Gastrocnemius medialis (tissue), 4 donors: ENCODE measurements around the gene FABP7.

Experiments
- POLR2A ChIP-seq, 2 donors: fragments of 450-650 bp; IDR thresholded peaks; one replicate each; pipeline ENCODE4 v1.6.1; 2017; ENCODE audit warnings: antibody characterized with exemption in 2 of 2, mild to moderate bottlenecking in 2 of 2, moderate library complexity in 2 of 2
- TF ChIP-seq, protein P1 (sequence below), 5 experiments: fragments of 450-650 bp in 3 of 5; fragments of 200-600 bp in 2 of 5; sonication (generic) in 2 of 5; IDR thresholded peaks in 4 of 5; conservative IDR thresholded peaks in 1 of 5; 1 replicate in 4 of 5; 2 replicates in 1 of 5; pipeline ENCODE4 v1.5.1; 2016 to 2019; ENCODE audit warnings: antibody characterized with exemption in 5 of 5, mild to moderate bottlenecking in 3 of 5, moderate library complexity in 3 of 5

- TF ChIP-seq, protein P1, sequence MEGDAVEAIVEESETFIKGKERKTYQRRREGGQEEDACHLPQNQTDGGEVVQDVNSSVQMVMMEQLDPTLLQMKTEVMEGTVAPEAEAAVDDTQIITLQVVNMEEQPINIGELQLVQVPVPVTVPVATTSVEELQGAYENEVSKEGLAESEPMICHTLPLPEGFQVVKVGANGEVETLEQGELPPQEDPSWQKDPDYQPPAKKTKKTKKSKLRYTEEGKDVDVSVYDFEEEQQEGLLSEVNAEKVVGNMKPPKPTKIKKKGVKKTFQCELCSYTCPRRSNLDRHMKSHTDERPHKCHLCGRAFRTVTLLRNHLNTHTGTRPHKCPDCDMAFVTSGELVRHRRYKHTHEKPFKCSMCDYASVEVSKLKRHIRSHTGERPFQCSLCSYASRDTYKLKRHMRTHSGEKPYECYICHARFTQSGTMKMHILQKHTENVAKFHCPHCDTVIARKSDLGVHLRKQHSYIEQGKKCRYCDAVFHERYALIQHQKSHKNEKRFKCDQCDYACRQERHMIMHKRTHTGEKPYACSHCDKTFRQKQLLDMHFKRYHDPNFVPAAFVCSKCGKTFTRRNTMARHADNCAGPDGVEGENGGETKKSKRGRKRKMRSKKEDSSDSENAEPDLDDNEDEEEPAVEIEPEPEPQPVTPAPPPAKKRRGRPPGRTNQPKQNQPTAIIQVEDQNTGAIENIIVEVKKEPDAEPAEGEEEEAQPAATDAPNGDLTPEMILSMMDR (IDR thresholded peaks at IDR 0.05 in 4 of 5, conservative IDR thresholded peaks at IDR 0.05 in 1 of 5): no peak
- TF ChIP-seq POLR2A (IDR thresholded peaks at IDR 0.05): no peak
Measured at GRCh38 chr6:122730334-122730733, 49.2 kb upstream of the FABP7 start.
